ENCODE data around the gene C2CD4D.

The C2CD4D gene

GRCh38 chr1:151835596-151835995 lies 4.0 kb downstream of the C2CD4D start:
- no peak overlapping the region for H3K4me3 ChIP-seq (ENCODE audit: low read depth, low read length)

DNA sequence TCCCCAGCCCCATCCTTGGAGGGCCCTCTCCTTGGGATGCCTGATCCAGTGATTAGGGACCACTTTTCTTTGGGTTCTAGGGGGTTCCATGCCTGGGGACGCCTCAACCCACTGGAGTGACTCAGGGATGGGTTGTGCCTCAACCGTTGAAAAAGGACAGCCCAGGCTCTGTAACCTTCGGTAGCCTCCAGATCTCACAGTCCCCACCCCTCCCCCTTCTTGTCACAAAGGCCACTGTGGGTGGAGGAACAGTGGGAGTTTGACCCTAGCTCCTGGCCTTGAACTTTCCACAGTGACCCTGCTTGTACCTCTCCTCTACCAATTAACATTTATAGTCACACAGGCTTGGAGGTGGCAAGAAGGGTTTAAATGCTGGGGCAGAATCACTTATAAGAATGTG lies 5.4 kb downstream of the C2CD4D start:
- H3K4me3 ChIP-seq (ENCODE audit: low read depth, low read length) = no peak overlapping the region

DNA sequence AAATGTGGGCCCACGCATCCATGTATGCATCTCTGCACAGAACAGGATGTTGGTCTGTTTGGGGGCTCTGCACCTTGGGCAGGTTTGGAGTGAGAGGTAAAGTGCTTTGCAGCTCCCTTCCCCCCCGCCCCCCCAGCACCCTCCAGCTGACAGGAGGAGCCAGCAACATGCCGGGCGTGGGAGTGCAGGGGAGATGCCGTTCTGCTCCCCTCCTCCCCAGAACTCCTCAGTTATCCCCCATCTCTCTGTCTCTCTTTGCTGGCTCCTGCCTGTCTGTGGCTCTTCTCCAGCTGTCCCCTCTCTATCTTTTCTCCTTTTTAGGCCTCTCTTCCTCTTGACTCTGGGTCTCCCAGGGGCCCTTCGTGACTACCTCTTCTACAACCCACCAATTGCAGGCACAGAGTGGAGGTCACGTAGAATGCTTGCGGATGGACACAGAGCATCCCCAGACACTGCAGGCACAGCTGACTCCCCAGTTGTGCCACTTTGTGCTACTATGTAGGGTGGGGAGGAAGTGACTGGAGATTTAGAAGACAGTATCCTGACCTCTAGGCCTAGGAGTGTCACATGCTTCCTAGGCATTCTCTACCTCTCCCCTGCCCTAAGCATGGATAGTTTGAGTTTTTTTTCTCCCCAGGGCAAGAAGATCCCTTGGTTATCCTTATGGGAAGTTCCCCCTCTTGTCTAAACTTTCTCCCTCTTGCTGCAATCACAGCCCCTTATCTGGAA lies 6.3 kb downstream of the C2CD4D start:
- no peak overlapping the region for H3K4me3 ChIP-seq (ENCODE audit: low read depth, low read length)

DNA sequence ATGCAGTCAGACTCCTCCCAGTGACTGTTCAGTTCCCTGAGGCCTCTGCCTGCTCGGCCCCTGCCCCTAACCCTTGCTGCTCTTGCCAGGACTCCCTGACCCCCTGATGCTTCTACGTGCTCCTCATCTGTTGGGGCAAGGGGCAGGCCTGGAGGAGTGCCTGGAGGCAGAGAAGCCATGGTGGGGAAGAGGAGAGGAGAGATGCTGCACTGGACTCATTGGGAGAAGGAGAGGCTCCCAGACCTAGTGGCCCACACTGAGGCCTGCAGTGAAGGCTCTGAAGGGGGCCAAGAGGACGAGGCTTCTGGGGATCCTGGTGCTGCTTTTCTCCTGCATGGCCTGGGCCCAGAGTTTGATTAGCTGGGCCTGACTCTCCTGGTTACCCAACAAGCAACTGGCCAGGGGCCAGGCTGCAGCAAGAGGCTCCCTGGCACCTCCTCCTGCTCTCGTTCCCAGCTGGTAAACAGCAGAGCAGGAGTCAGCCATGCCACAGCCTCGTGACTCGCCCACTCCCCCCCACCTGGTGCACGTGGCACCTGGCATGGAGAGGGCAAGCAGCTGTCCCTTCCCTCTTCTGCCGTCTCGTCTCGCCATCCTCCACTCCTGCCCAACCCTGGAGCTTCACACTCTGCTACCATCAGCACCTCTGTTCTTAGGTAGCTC lies 7.2 kb downstream of the C2CD4D start:
- H3K4me3 ChIP-seq (ENCODE audit: low read depth, low read length) = no peak overlapping the region

- H3K4me3 ChIP-seq (ENCODE audit: low read depth, low read length) = no peak within 1 kb of the TSS
Measured at GRCh38 chr1:151831605-151832004, 8.0 kb downstream of the C2CD4D start, which contains the start of gene RORC. RORC (minus strand) TSS chr1:151831802; CDS start chr1:151831764, 38 bp downstream.

GRCh38 chr1:151831256-151831591 lies 8.4 kb downstream of the C2CD4D start:
- H3K4me3 ChIP-seq (ENCODE audit: low read depth, low read length) = no peak overlapping the region

- H3K4me3 ChIP-seq (ENCODE audit: low read depth, low read length) = no peak overlapping the region
Measured at GRCh38 chr1:151830055-151830454, 9.6 kb downstream of the C2CD4D start.

DNA sequence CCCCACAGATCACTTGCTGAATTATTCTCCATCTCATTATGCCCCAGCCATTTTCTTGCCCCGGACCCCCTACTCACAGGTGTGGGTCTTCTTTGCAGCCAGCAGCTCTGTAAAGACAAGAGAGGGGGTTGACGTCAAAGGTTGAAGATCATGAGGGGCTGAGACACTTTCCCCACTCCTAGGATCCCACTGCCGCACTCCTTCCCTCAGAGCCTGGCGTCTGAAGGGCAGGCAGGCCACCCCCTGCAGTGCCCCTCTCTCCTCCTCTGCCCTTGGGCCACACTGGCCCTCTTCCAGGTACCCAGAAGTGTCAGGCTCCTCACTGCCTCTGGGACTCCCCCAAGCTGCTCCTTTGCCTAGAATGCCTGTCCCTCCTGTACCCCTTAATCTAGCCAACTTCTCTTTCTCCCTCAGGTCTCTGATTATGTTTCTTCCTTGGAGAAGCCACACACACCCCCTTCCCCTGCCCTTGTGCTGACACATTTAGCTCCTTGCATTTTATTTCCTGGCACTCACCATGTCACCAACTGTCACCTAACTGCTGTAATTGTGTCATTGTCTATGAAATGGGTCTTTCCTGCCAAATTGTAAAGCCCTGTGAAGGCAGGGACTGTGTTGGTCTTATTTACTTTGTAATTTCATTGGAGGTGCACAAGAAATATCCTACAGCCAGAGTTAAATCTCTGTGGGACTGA lies 10.1 kb downstream of the C2CD4D start:
- H3K4me3 ChIP-seq (ENCODE audit: low read depth, low read length) = no peak overlapping the region

- no peak overlapping the region for H3K4me3 ChIP-seq (ENCODE audit: low read depth, low read length)
Measured at GRCh38 chr1:151828921-151829320, 10.7 kb downstream of the C2CD4D start.

DNA sequence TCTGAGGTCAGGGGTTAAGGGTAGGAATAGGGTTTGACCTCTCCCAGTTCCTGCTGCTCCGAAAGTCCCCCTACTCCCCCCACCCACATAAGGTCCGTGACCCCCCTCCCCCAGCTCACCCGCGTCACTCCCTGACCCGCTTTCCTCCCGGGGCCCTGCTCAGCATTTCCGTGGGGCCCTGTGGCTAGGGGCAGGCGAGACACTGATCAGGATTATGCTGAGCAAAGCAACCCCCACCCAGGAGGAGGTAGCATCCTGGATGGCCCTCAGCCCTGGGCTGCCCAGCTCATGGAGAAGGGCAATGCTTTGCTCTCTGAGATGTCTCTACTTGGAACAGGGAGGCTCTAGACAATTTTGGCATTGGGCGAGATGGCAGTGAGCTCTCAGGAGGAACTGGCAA lies 11.8 kb downstream of the C2CD4D start:
- H3K4me3 ChIP-seq (ENCODE audit: low read depth, low read length) = no peak overlapping the region

DNA sequence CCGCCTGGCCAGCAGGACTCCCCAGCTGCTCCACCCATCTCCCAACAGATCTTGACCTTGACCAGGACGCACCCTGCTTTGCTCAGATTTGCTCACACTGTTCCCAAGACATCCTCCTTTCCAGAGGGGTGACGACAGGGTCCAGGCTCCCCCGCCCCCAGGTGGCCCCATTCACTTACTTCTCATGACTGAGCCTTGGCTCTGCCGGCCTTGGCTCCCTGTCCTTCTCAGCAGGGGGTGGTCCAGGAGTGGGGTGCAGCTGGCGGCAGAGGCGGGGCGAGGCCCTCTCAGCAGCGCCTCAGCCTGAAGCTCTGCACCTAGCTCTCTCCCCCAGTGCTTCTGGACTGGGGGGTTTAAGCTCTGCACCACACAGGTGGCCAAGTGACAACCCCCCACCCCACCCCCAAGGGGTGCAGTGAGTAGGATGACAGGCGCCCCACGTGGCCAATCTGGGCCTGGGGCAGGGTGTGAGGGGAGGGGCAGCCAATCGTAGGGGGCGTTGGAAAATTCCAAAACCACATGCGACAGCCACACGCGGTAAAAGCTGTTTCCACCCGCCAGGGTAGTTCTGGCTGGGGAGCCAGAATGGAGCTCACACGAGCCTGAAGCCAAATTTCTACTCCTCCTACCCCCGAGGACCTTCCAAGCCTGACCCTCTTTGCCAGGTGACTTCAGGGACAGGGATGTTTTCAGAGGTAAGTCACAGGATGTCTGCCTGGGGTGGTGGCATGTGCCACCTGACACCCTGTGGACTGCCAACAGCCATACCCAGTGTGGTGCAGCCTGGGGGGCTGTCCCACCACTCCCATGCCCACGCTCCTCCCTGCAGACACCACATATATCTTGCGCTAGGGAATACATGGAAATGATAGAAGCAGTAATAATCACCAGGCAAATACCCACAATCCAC lies 13.6 kb downstream of the C2CD4D start:
- H3K4me3 ChIP-seq (ENCODE audit: low read depth, low read length) = no peak overlapping the region

- H3K4me3 ChIP-seq (ENCODE audit: low read depth, low read length) = no peak overlapping the region
Measured at GRCh38 chr1:151825204-151825603, 14.4 kb downstream of the C2CD4D start.

DNA sequence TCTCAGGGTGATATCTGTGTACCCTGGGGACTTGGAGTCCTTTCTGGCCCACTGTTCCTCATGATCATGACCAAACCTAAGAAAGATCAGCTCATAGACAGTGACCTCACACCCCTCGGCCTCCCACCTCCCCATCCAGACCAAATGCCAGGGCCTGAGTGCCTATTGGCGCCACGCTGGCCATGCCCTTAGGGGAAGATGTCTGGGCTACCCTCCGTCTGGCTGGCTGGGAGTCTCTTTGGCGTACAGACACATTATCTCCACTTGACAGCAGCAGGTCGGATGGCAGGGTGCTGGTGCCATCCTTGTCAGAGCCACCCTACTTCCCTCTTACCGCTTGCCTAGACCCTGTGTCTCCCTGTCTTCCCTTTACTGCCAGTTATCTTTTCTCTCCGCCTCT lies 16.4 kb downstream of the C2CD4D start:
- no peak overlapping the region for H3K4me3 ChIP-seq (ENCODE audit: low read depth, low read length)

- no peak overlapping the region for H3K4me3 ChIP-seq (ENCODE audit: low read depth, low read length)
Measured at GRCh38 chr1:151822404-151822803, 17.2 kb downstream of the C2CD4D start.

- H3K4me3 ChIP-seq (ENCODE audit: low read depth, low read length) = no peak overlapping the region
Measured at GRCh38 chr1:151820940-151821339, 18.7 kb downstream of the C2CD4D start.

- H3K4me3 ChIP-seq (ENCODE audit: low read depth, low read length) = no peak overlapping the region
Measured at GRCh38 chr1:151819976-151820623, 19.5 kb downstream of the C2CD4D start.

DNA sequence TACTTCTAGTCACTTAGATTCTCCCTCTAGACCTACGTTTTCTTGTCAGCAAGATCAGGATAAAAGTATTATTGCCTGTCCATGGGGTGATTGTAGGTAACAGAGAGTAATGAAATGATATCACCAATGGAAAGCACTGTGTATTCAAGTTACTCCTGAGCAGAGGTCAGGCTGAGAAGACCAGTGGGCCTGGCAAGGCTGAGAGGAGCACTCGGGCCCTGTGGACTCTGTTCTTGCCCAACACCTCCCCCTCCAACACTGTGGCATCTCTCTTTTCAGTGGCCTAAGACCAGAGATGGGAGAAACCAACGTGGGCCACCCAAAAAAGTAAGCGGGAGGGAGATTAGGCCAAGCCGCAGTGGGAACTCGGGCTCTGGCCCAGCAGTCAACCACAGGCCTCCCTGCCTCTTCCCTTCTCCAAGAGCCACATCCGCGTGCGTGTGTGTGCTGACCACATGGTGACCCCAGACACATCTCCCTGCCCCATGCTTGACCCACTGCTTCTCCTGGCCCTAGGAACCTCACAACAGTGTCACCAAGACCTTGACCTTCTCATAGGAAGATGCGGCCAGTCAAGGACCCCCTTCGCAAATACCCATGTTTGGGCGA lies 20.3 kb downstream of the C2CD4D start:
- no peak overlapping the region for H3K4me3 ChIP-seq (ENCODE audit: low read depth, low read length)

- no peak overlapping the region for H3K4me3 ChIP-seq (ENCODE audit: low read depth, low read length)
Measured at GRCh38 chr1:151817353-151817730, 22.3 kb downstream of the C2CD4D start.

DNA sequence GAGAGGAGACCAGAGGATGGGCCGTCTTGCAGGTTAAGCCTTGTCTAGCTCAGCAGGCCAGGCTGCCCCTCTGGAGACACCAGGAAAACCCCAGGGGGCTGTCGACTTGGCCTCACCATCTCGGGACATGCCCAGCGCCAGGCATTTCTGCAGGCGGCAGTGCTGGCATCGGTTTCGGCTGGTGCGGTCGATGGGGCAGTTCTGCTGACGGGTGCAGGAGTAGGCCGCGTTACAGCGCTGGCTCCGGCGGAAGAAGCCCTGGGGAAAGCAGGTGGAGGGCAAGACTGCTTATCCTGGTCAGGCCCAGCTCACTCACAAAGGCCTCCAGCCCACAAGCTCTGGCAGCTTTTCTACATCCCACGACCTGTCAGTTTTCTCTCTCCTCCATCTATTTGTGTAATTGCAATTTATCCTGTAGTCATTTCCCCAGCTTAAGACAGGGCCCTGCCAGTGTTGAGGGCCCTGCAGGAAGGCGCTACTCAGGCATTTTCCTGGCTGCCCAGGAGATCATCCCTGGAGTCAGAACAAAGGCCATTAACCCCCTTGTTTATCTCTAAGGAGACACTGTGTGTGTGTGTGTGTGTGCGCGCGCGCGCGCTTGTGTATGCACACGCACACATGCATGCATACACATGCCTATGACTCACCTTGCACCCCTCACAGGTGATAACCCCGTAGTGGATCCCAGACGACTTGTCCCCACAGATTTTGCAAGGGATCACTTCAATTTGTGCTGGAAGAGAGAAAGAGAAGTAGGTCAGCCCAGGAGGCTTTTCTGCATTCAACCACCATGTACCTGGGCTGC lies 22.9 kb downstream of the C2CD4D start:
- H3K4me3 ChIP-seq (ENCODE audit: low read depth, low read length) = no peak overlapping the region
